ENCODE results near the gene INPP4A. TPM values are rescaled to one million over a fixed set of nuclear protein-coding genes. Genes with fewer than 3 reads are reported as not detected.

Gene INPP4A
- total and polyA plus RNA-seq, 2 donors (not counting 3 experiments of a cell fraction or from before 2014, with no cell fraction given), result 14.9 to 28.8 TPM

DNA sequence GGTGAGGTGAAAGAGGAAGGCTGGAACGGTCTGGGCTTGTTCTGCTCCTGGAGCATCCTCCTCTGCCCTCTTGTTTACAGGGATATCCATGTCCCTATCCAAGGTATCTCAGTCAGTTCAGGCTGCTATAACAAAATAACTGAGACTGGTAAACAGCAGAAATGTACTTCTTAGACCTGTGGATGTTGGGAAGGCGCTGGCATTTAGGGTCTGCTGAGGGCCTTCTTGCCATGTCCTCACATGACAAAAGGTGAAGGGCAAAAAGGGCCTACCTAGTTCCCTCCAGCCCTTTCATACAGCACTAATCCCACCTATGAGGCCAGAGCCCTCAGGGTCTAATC, 65.6 kb downstream of the INPP4A start:
- dilution Hi-C loops (cut with MboI; ENCODE audit: extremely low pct_ligation_motif_present, low sequenced_read_pairs) (no loop called here), intact Hi-C loops (cut with micrococcal nuclease) (no loop called here)
- H3K36me3 ChIP-seq (ENCODE audit: control insufficient read depth in 2 of 2, extremely low read depth in 1 of 2, insufficient read depth in 2 of 2, low read length in 2 of 2), result no peaks in the 10 kb centered on the region
- H3K9ac ChIP-seq (replicated peaks; ENCODE audit: extremely low read depth, insufficient read depth, low read length), result no peak overlapping the region
- H4K20me1 ChIP-seq (replicated peaks; ENCODE audit: control insufficient read depth, extremely low read depth, insufficient read depth, low read length), result no peaks in the 10 kb centered on the region
- H3K27me3 ChIP-seq (ENCODE audit: control insufficient read depth in 2 of 2, insufficient read depth in 2 of 2, low read length in 2 of 2), result no peaks in the 10 kb centered on the region
- no peaks in the 10 kb centered on the region for H3K4me1 ChIP-seq (ENCODE audit: control insufficient read depth, extremely low read depth, insufficient read depth, low read length)
- FAIRE-seq (no peak), DNase-seq (ENCODE audit: low read depth, low spot score) (no peak)
- H3K9me3 ChIP-seq (replicated peaks; ENCODE audit: control insufficient read depth, insufficient read depth, low read length), result no peaks in the 10 kb centered on the region
- BruUV-seq (replicated peaks), result no TSS peak
- H3K4me2 ChIP-seq (ENCODE audit: insufficient read depth, low read length), result no peak overlapping the region
- POLR2A ChIA-PET, result no interaction called here
- CTCF ChIA-PET, result interaction anchor here (0.6 kb wide), 1 partner anchor 1199 kb away, joined by 3 read pairs; no protein-coding TSS in a partner anchor
- H3K9me1 ChIP-seq (replicated peaks; ENCODE audit: control insufficient read depth, extremely low read depth, insufficient read depth, low read length), result no peaks in the 10 kb centered on the region
- H3K4me3 ChIP-seq (replicated peaks in 1 of 3; ENCODE audit: insufficient read depth in 1 of 3, low read depth in 1 of 3, low read length in 3 of 3), result no peak overlapping the region
- no peak overlapping the region for H3K27ac ChIP-seq (ENCODE audit: insufficient read depth, low read depth, low read length)
- no peak overlapping the region for H2AFZ ChIP-seq (ENCODE audit: low read depth, low read length)
- TF ChIP-seq, protein P1, sequence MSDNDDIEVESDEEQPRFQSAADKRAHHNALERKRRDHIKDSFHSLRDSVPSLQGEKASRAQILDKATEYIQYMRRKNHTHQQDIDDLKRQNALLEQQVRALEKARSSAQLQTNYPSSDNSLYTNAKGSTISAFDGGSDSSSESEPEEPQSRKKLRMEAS (IDR thresholded peaks at IDR 0.05; ENCODE audit: insufficient read depth, insufficient read length), result no peak
- TF ChIP-seq EZH2 (IDR thresholded peaks at IDR 0.05; ENCODE audit: borderline replicate concordance, low read depth, low read length, severe bottlenecking) (no peak), FOS (IDR thresholded peaks at IDR 0.05; ENCODE audit: borderline replicate concordance, insufficient read depth, low read length) (no peak), MYC (IDR thresholded peaks at IDR 0.05; ENCODE audit: low read depth, low read length) (no peak), JUN (IDR thresholded peaks at IDR 0.05; ENCODE audit: borderline replicate concordance, insufficient read depth, insufficient read length, low read depth) (no peak), POLR2AphosphoS5 (IDR thresholded peaks at IDR 0.05; ENCODE audit: insufficient read depth, low read depth, low read length) (no peak), POLR2A (IDR thresholded peaks at IDR 0.05; ENCODE audit: low read depth, low read length) (no peak), GATA2 (IDR thresholded peaks at IDR 0.05; ENCODE audit: insufficient read depth, insufficient read length, low read depth, low read length) (no peak)
- TF ChIP-seq, protein P2, sequence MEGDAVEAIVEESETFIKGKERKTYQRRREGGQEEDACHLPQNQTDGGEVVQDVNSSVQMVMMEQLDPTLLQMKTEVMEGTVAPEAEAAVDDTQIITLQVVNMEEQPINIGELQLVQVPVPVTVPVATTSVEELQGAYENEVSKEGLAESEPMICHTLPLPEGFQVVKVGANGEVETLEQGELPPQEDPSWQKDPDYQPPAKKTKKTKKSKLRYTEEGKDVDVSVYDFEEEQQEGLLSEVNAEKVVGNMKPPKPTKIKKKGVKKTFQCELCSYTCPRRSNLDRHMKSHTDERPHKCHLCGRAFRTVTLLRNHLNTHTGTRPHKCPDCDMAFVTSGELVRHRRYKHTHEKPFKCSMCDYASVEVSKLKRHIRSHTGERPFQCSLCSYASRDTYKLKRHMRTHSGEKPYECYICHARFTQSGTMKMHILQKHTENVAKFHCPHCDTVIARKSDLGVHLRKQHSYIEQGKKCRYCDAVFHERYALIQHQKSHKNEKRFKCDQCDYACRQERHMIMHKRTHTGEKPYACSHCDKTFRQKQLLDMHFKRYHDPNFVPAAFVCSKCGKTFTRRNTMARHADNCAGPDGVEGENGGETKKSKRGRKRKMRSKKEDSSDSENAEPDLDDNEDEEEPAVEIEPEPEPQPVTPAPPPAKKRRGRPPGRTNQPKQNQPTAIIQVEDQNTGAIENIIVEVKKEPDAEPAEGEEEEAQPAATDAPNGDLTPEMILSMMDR (IDR thresholded peaks at IDR 0.05; ENCODE audit: extremely low read depth in 1 of 2, insufficient read depth in 1 of 2, low read depth in 1 of 2, low read length in 2 of 2), result no peak
- no peaks in the 10 kb centered on the region for H3K79me2 ChIP-seq (ENCODE audit: control insufficient read depth, insufficient read depth, low read length)

Measured in endothelial cell of umbilical vein (primary cell).